Endothelial cell (in vitro differentiated cells): Measurements from ENCODE around the gene SHROOM3. TPM values are rescaled to one million over a fixed set of nuclear protein-coding genes. Genes with fewer than 3 reads are reported as not detected.

Source experiments
- DNase-seq: peaks from one replicate; pipeline ENCODE4 v3.0.0; 2021; ENCODE audit warnings: low spot score
- H3K27ac Mint-ChIP-seq: one replicate; pipeline ENCODE4 v1.8.0; 2021; ENCODE audit warnings: mixed read lengths, inconsistent platforms; ENCODE audit not compliant: unreplicated experiment
- H3K27me3 Mint-ChIP-seq: one replicate; pipeline ENCODE4 v1.8.0; 2021; ENCODE audit warnings: mild to moderate bottlenecking, moderate library complexity, mixed read lengths, inconsistent platforms; ENCODE audit not compliant: unreplicated experiment
- H3K36me3 Mint-ChIP-seq: one replicate; pipeline ENCODE4 v1.8.0; 2021; ENCODE audit warnings: mild to moderate bottlenecking, low read depth, mixed read lengths, inconsistent platforms; ENCODE audit not compliant: unreplicated experiment
- H3K4me1 Mint-ChIP-seq: one replicate; pipeline ENCODE4 v1.8.0; 2021; ENCODE audit warnings: mild to moderate bottlenecking, mixed read lengths, inconsistent platforms; ENCODE audit not compliant: unreplicated experiment
- H3K4me3 Mint-ChIP-seq: one replicate; pipeline ENCODE4 v1.8.0; 2021; ENCODE audit warnings: mild to moderate bottlenecking, mixed read lengths, inconsistent platforms; ENCODE audit not compliant: unreplicated experiment
- H3K9me3 Mint-ChIP-seq: one replicate; pipeline ENCODE4 v1.8.0; 2021; ENCODE audit warnings: mixed read lengths, inconsistent platforms; ENCODE audit not compliant: unreplicated experiment
- CTCF ChIP-seq: fragments of 200-600 bp; sonication (generic); IDR thresholded peaks from one replicate; pipeline ENCODE4 v1.5.0; 2021; ENCODE audit warnings: antibody characterized with exemption; ENCODE audit not compliant: unreplicated experiment
- total RNA-seq: library from RNA; stranded (reverse); fragmentation: NEBNext Ultra II Directional; extraction: Animal tissue kit (Norgen Biotek cat#: 25700); gene quantifications from one replicate; pipeline ENCODE4 v1.2.1, GENCODE V29; 2021; ENCODE audit not compliant: unreplicated experiment

SHROOM3 gene
- total RNA-seq, 1 donor from 2014 or later: 7.9 TPM

- Mint-ChIP-seq H3K27ac (no peak overlapping the region), H3K4me1 (peaks cover 7% of the 10 kb centered on the region)
- no peak for DNase-seq
These were observed 187.1 kb downstream of the SHROOM3 start for GRCh38 chr4:76622126-76622525.

GRCh38 chr4:76622717-76623116, 187.7 kb downstream of the SHROOM3 start:
- Mint-ChIP-seq H3K9me3 (no peaks in the 10 kb centered on the region), H3K4me3 (no peak overlapping the region), H3K36me3 (no peaks in the 10 kb centered on the region), H3K27ac (no peak overlapping the region), H3K27me3 (peaks cover 2% of the 10 kb centered on the region), H3K4me1 (peaks cover 7% of the 10 kb centered on the region)
- no peak for TF ChIP-seq CTCF
- no peak for DNase-seq

More at GRCh38 chr4:76622126-76622525, 187.1 kb downstream of the SHROOM3 start:
- Mint-ChIP-seq H3K36me3 (no peaks in the 10 kb centered on the region), H3K4me3 (no peak overlapping the region), H3K9me3 (no peaks in the 10 kb centered on the region), H3K27me3 (peaks cover 2% of the 10 kb centered on the region)
- no peak for TF ChIP-seq CTCF

- peaks cover 7% of the 10 kb centered on the region for H3K4me1 Mint-ChIP-seq
- no peak for TF ChIP-seq CTCF
- no peak for DNase-seq
- no peak overlapping the region for H3K4me3 Mint-ChIP-seq
- no peaks in the 10 kb centered on the region for H3K36me3 Mint-ChIP-seq
- peaks cover 2% of the 10 kb centered on the region for H3K27me3 Mint-ChIP-seq
- no peaks in the 10 kb centered on the region for H3K9me3 Mint-ChIP-seq
- no peak overlapping the region for H3K27ac Mint-ChIP-seq
These were observed 188.4 kb downstream of the SHROOM3 start for GRCh38 chr4:76623217-76624045.

- Mint-ChIP-seq H3K9me3 (no peaks in the 10 kb centered on the region), H3K4me1 (peaks cover 7% of the 10 kb centered on the region), H3K4me3 (no peak overlapping the region), H3K36me3 (no peaks in the 10 kb centered on the region), H3K27me3 (peaks cover 6% of the 10 kb centered on the region), H3K27ac (no peak overlapping the region)
- TF ChIP-seq CTCF: no peak
- no peak for DNase-seq
These were observed 189.2 kb downstream of the SHROOM3 start for GRCh38 chr4:76624241-76624681.

GRCh38 chr4:76624931-76625715, 190.1 kb downstream of the SHROOM3 start:
- peaks cover 6% of the 10 kb centered on the region for H3K4me1 Mint-ChIP-seq
- no peak for DNase-seq
- TF ChIP-seq CTCF: no peak
- no peak overlapping the region for H3K27ac Mint-ChIP-seq
- H3K9me3 Mint-ChIP-seq: no peaks in the 10 kb centered on the region
- H3K4me3 Mint-ChIP-seq: no peak overlapping the region
- no peaks in the 10 kb centered on the region for H3K36me3 Mint-ChIP-seq
- H3K27me3 Mint-ChIP-seq: peaks cover 8% of the 10 kb centered on the region
